NCI-H1436 treated with DMSO at 0.1 percent for 48 hours (cell line): ENCODE data around the gene DTD1.
"Not testable (repeated sequence)": the region's sequence is repeated elsewhere in the genome, so short reads cannot be mapped to it uniquely, and the experiment has no call there.

ENCODE experiments used
- DNase-seq: peaks from one replicate; lab custom pipeline; 2025; lab: John Stamatoyannopoulos, UW

The DTD1 gene

GRCh38 chr20:18740726-18741125 is 152.9 kb downstream of the DTD1 start:
- DNase-seq = no peak

- DNase-seq = no peak
Measured at GRCh38 chr20:18742841-18743240, 155.0 kb downstream of the DTD1 start.

- no peak for DNase-seq
Measured at GRCh38 chr20:18743665-18744440, 156.0 kb downstream of the DTD1 start.

GRCh38 chr20:18747090-18747489 is 159.2 kb downstream of the DTD1 start:
- no peak for DNase-seq

- no peak for DNase-seq
Measured at GRCh38 chr20:18748987-18749386, 161.1 kb downstream of the DTD1 start.

- DNase-seq = no peak
Measured at GRCh38 chr20:18749528-18749927, 161.7 kb downstream of the DTD1 start.

GRCh38 chr20:18750735-18751134 is 162.9 kb downstream of the DTD1 start:
- DNase-seq = no peak

GRCh38 chr20:18754030-18754652 is 166.3 kb downstream of the DTD1 start:
- DNase-seq = no peak

GRCh38 chr20:18754653-18755045 is 166.8 kb downstream of the DTD1 start:
- no peak for DNase-seq

GRCh38 chr20:18760852-18761251 is 173.0 kb downstream of the DTD1 start:
- not testable (repeated sequence) for DNase-seq

- no peak for DNase-seq
Measured at GRCh38 chr20:18767676-18768075, 179.8 kb downstream of the DTD1 start.

GRCh38 chr20:18773566-18773965 is 185.7 kb downstream of the DTD1 start:
- no peak for DNase-seq

- no peak for DNase-seq
Measured at GRCh38 chr20:18774207-18774606, 186.4 kb downstream of the DTD1 start.

GRCh38 chr20:18775633-18776032 is 187.8 kb downstream of the DTD1 start:
- no peak for DNase-seq

GRCh38 chr20:18778690-18779392 is 191.0 kb downstream of the DTD1 start:
- no peak for DNase-seq

GRCh38 chr20:18780385-18781130 is 192.7 kb downstream of the DTD1 start:
- DNase-seq = no peak

- DNase-seq = no peak
Measured at GRCh38 chr20:18781509-18781908, 193.7 kb downstream of the DTD1 start.

- DNase-seq = no peak
Measured at GRCh38 chr20:18783385-18783959, 195.6 kb downstream of the DTD1 start.

GRCh38 chr20:18787046-18787445 is 199.2 kb downstream of the DTD1 start:
- not testable (repeated sequence) for DNase-seq

- no peak for DNase-seq
Measured at GRCh38 chr20:18788021-18788420, 200.2 kb downstream of the DTD1 start.

- no peak for DNase-seq
Measured at GRCh38 chr20:18790787-18791186, 202.9 kb downstream of the DTD1 start.
